GM18507 (cell line): Measurements from ENCODE around the gene KIF3C.
A peak's percentile ranks its signal among the peaks of the same experiment; 100 is the strongest.
"Not testable (repeated sequence)": the region's sequence is repeated elsewhere in the genome, so short reads cannot be mapped to it uniquely, and the experiment has no call there.

Experiments used
- DNase-seq: peaks from one replicate; pipeline ENCODE4 v3.0.0; 2011; ENCODE audit warnings: low read depth; ENCODE audit not compliant: insufficient read length; ENCODE audit errors: extremely low spot score
- FAIRE-seq: peaks from 2 replicates; lab custom pipeline; 2011; peaks lifted over from hg19 to GRCh38; lab: Jason Lieb, UNC

Gene KIF3C

DNA sequence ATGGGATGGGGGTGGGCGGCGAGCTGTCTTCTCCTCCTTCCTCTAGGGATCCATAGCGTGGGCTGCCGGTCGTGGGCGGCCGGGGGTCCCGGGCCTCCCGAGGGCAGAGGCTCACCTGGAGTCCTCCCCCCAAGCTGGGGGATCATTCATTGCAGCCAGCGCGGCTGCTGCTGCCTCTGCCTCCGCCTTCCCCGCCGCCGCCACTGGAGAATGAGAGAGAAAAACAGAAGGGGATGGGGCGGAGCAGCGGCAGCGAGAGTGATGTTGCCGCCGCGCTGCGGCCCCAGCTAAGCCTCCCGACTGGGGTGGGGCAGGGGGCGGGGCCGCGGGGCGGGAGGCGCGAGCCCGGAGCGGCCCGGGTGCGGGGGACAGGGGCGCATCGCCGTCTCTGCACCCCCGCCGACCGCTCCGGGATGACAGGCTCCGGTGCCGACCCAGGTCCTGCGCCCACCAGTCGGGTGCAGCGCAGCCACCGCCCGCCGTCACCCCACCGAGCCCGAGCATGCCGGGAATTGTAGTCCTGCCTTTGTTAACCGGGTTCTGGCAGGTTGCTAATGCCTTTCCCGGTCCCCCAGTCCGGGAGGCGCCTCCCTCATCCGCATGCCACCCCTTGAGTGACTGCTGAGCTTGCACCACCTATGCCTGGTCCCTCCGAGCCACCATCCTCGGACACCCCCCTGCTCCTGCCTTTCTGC, at the start of gene KIF3C:
Gene KIF3C, minus strand, starts transcription at position 225 of the 695 bp plus-strand sequence. CDS start 580 bp downstream, outside the sequence.
- DNase-seq (peak; percentile 60), FAIRE-seq (peak; percentile 67)

DNA sequence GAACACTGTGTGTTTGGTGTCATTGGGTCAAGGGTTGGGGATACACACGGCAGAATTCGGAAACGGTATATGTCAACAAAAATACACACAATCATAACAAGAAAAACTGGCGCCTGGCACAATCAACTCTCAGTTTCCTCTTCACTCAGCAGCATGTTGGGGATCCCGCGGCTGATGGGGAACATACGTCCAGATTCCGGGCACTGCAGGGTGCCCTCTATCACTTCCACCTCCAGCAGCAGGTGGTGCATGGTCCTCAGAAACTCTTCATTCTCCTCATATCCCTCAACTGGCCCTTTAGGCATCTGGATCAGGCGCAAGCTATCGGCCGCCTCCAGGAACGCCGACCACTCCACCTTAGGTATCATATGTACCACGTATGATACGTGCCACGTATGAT, 45.8 kb upstream of the KIF3C start:
- not testable (repeated sequence) for DNase-seq, FAIRE-seq

DNA sequence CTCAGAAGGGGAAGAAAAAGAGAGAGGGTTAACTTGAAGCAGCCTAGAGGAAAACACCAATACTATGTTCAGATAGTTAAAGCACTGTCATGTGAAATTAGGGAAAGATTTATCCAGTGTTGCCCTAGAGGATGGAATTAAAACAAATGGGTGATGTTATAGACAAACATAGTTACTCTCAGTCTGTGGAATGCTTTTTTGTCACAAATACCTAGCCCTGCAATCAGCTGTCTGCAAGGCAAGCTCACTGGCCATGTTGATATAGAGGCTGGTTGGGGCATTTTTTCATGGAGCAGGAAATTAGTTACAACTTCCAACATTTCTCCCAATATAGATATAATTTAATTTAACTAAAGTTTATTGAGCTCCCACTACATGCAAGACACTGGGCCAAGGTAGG, 43.2 kb upstream of the KIF3C start:
- FAIRE-seq = no peak
- no peak for DNase-seq

DNA sequence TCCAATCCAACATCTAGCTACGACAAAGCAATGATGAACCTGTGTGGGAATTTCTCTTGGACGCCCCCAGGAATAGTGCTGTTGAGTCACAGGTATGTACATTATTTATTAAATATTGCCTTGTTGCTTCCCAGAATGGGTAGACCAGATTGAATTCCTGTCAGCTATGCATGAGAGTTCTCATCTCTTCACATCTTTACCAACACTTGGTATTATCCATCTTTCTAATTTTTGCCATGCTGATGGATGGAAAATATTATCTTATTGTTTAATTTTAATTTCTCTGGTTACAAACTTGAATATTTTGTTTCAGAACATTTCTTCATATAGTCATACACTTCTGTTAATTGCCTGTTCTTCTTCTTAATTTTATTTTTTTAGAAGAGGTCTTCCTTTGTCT, 42.0 kb upstream of the KIF3C start:
- FAIRE-seq = no peak
- DNase-seq = no peak

DNA sequence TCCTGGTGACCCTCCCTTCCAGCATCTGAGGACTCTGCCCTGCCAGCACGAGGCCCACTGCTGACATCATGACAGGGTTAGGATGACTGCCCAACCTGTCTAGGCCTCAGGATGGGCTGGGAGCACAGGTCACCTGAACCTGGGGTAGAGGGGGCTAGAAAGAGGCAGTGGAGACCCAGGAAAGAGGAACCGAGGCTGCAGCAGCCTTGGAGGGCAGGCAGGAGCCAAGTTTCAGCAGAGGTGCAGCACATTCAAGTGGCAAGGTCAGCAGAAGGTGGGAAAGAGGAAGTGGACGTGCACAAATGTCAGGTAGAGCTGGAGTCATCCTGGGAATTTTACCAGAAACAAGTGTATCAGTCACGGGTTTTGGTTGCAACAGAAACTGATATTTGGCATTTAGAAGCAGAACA, 37.9 kb upstream of the KIF3C start:
- no peak for FAIRE-seq

DNA sequence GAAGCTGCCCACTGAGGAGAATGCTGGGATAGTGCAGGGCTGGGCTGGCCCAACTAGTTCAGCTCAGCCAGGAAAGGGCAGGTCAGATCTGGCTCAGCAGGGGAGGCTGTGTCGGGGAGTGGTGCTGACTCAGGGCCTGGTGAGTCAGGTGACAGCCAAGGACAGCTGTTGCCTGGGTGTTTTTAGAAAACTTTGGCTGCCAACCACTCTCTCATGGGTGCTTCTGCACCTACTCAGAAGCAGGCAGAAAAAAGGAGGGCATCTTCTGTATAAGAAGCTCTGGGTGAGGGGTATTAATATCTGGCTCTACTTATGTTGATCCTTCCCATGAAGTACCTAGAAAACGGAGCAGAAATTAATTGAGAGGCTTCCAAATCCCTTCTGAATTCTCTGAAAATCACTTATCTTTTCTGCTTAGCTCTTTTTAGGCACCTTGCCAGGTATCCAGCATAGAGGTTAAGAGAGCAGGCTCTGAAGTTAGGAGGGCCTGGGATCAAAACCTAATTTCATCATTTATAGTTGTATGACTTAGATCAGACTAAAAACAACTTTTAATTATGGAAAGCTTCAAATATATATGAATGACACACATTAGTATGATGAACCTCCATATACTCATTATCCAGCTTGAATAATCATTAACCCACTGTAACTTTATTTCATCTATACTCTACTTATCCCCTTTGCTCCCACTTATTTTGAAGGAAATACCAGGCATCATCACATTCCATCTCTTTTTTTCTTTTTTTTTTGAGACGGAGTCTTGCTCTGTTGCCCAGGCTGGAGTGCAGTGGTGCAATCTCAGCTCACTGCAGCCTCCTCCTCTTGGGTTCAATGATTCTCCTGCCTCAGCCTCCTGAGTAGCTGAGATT, 36.1 kb upstream of the KIF3C start:
- DNase-seq (no peak), FAIRE-seq (no peak)

More for the DNA sequence above, 37.9 kb upstream of the KIF3C start:
- DNase-seq = no peak

DNA sequence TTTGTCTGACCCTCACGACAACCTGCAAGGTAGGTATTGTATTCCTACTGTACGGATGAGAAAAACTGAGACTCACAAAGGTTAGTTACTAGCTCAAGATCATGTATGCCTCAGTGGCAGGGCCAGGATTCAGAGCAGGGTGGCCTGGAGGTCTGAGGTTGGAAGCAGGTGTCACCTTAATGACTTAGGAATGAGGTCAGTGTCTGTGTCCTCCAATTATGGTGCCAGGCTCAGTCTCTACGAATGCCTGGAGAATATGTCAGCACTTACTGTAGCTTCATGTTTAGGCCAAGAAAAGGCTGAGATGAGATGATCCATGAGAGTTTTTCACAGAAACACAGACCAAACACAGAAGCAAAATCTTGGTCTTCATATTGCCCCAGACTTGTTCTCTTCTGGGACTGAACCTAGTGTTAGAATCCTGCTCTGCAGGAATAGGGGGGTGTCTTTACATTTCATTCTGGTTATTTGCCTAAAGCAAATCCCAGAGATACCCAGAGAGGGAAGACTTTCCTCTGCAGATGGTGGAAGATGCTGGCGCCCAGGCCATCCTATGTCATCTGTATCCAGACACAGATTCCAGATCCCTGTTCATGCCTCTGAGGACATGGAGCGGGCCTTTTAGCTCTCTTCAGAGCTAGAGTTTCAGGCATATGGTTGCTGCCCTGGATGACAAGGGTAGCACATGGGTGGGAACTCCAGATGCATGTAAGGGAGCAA, 35.3 kb upstream of the KIF3C start:
- DNase-seq = no peak
- FAIRE-seq = no peak

DNA sequence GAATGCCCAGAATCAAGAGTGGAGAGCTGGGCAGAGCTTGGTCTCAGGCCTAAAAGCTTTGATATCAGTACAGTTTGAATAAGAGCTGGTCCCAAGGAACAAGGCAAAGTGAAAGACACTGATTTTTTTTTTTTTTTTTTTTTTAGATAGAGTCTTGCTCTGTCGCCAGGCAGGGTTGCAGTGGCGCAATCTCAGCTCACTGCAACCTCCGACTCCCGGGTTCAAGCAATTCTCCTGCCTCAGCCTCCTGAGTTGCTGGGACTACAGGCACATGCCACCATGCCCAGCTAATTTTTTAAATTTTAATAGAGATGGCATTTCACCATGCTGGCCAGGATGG, 34.4 kb upstream of the KIF3C start:
- not testable (repeated sequence) for FAIRE-seq, DNase-seq

DNA sequence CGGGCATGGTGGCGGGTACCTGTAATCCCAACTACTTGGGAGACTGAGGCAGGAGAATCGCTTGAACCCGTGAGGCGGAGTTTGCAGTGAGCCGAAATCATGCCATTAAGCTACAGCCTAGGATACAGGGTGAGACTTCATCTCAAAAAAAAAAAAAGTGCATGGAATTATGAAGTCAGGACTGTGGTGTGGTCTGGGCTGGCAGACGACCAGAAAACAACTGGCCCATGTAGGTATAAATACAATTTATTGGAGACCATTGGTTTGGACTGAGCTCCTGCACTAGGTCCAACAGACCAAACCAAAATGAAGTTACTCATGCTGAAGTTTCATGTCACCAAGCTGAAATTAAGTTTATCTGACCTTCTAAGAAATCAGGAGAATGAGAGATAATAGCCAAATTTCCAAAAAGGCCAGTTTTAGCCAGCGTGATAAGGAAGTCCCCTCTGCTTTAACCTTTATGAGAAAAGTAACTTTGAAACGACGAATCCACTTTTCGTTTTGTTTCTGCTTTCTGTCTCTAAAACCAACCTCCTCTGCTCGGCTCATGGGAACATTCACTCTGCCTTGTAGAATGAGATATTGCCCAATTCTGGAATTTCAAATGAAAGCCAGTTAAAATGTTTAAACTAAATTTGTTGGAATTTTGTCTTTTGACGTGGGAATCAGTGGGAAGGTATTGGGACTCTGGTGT, 33.9 kb upstream of the KIF3C start:
- FAIRE-seq (no peak), DNase-seq (no peak)

DNA sequence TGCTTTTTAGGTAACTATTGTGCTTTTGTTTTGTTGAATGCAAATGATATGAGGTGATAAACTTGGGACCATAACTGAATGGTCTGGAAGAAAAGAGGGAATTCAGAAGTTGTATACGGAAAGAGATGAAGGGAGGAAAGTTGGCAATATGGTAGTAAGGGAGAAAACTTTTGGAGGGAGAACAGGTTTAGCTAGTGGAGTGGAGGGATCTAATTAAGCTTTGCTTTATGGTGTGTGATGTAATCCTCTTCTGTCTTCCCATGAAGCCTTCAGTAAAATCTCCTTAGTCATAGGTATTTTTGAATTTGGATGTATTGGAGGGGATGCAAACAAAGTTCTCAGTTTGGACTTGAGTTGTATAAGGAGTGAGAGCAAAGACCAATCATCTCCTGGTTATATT, 31.4 kb upstream of the KIF3C start:
- DNase-seq (no peak), FAIRE-seq (no peak)

DNA sequence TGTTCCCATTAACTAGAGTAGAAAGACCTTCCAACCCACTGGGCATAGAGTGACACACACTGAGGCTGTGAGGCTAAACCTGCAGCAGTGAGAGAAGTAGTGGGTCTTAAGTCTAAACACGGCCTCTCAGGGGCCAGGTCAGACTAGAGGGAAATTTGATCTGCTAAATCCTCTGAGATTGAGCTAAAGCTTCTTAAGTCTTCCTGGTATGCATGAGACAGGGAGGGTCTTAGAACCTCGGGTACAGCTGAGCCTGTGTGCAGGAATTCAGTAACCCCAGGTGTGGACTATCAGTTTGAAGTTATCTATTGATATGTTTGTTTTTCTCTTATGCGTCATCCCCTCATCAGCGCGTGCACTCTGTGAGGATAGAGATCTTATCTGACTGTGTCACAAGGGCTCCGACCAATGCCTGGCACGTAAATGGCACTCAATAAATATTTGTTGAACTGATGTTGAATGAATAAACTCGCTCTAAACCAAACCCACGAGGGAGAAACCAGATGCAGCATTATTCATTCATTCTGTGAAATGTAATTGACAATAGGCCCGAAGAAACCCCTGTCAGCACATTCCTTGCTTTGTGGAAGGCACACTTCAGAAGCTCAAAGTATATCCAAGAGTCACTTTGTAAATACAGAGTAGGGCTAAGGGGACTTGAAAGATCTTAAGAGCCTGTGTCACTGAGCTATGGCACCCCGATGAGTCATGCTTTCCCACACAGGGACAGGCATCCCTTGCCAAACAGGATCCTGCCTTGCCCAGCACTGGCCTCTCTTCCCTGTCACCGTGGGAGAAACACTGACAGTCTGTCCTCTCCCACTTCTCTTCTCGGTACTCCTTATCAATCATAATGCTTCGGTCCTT, 29.9 kb upstream of the KIF3C start:
- FAIRE-seq (no peak), DNase-seq (no peak)

DNA sequence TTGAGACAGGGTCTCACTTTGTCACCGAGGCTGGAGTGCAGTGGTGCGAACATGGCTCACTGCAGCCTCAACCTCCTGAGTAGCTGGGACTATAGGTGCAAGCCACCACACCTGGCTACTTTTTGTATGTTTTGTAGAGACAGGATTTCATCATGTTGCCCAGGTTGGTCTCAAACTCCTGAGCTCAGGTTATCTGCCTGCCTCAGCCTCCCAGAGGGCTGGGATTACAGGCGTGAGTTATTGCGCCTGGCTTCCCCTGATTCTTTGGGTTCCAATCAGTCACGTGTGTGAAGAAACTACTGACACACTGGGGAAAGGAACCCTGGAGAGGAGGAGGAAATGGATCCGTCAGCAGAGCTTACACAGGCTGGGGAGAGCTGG, 29.3 kb upstream of the KIF3C start:
- no peak for DNase-seq
- FAIRE-seq = no peak

DNA sequence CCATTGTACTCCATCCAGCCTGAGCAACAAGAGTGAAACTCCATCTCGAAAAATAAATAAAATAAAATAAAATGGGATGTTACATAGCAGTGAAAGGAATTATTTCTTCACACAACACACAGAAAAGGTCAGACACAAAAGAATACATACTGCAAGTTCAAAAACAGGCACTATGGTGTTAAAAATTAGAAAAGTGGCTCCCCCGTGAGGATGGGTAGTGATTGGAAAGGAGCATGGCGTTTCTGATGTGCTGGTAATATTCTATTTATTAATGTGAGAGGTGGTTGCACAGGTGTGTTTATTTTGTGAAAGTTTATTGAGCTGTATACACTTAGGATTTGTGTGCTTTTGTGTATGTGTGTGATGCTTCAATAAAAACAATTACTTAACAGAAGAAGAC, 28.6 kb upstream of the KIF3C start:
- no peak for FAIRE-seq
- DNase-seq = no peak

DNA sequence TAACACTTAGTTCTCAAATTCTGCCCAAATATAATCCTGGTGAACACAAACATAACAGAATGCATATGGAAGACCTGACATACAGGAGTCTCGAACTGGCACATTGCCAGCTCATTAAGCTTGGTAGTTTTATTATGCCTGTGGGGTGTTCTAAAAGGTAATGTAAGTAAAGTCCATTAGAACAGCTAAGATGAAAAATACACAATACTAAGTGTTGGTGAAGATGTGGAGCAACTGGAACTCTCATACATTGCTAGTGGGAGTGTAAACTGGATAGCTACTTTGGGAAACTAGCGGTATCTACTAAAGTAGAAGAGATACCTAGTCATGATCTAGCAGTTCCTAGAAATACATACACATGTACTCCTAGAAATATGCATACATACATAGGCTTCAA, 27.3 kb upstream of the KIF3C start:
- DNase-seq (no peak), FAIRE-seq (no peak)

DNA sequence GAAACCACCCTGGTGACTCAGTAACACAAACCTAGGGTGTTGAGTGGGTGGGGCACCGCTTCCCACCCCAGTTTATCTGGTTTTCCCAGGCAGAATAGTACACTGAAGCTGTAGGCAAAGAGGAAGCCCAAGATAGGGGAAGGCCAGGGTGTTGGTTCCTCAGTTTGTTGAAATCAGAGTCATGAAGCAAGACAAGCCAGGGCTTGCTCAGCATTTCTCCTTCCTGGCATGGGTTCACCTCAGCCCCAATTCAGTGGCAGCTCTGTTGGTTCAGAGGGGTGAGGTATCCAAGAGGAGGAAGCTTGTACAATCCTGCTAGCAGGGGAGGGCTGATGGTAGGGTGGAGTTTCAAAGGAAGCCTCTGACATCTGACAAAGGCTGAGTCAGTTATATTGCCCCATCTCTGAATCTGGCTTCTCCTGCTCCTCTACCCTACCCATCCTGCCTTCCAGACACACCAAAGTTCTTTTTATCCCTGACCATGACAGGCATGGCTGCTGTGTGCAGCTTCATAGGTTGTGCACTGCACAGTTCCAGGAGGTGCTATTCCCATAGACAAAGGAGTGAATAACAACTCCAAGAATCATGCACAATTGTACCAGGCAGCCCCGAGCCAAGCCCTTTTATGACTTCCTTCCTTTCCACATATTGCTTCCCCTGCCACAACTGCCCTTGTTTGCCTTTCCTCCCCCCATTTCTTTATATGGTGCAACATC, 26.7 kb upstream of the KIF3C start:
- DNase-seq (no peak), FAIRE-seq (no peak)

DNA sequence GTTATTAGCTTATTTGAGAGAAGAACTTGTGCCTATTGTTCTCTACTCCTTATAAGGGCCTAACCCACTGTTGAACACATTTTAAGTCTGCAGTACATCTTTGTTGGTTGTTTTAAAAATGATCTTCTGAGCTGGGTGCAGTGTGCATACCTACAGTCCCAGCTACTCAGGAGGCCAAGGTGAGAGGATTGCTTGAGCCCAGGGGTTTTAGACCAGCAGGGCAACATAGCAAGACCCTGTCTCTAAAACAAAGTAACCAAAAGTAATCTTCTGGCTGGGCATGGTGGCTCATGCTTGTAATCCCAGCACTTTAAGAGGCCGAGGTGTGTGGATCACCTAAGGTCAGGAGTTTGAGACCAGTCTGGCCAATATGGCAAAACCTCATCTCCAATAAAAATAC, 25.8 kb upstream of the KIF3C start:
- no peak for DNase-seq
- no peak for FAIRE-seq

DNA sequence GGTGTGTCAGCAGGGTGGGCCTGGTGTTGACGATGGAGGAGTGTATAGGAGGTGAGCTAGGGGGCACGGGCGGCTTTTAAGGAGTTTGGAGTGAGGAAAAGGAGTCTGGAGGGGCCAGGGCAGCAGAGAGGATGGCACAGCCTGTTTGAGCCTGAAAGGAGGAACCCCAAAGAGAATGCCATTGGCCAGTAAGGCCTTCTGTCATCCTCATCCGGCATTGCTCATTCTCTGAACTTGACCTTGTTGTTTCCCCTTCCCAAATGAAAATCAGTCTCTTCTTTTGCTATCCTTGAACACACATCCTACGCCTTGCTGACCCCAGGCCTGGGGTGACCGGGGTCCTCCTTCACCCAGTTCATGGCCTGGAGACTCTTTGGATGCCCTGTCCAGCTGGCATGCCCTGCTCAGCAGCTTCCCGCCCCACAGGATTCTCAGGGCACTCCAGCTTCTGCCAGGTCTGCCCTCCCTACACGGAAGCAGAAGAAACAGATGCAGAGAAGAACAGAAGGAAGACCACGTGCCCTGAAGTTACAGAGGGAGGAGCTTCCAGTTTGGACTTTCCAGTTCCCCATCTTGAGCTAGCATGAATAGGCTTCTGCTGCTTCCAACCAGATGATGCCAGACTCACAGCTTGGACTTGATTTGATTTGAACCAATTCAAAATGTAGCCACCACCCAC, 20.5 kb upstream of the KIF3C start:
- FAIRE-seq = no peak
- DNase-seq = no peak
